ENCODE data around the gene SPATC1L.

SPATC1L gene

DNA sequence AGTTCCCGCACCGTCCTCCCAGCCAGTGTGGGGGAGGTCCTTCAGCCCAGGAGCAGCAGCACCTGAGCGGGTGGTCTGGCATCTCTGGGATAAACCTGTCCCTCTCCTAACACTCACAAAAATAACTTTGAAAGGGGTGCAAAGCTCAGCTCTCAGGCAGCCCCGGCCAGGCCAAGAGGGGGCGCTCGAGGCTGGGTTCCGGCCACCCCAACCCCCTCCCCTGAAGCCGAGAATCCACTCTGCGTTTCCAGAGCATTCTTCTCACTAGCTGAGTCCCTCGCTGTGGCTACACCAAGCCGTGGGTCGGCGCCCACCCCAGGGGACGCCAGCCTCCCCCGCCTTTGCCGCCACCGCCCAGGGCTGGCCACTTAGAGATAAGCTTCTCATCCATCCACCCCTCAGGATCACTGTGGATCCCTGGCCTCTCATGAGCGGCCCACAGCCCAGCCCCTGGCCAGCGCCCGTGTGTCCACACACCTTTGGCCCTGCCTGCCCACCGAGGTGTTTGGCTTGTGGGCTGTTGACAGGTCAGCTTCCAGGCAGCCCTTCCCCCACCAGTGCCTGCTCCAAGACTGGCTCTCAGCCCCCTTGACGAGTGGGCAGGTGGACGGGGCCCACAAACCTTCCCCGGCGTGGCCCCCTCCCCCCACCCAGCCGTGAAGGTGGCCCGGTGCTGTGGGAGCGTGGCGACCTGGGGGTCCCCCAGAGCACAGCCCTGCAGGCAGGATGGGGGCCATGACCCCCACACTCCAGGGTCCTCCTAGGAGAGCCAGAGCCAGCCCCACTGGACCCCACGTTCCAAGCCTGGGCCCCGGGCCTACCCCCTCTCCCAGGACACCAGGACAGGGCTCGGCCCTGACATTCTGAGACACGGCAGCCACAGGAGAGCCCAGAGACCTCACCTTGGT lies 30.8 kb downstream of the SPATC1L start:
- POLR2A ChIA-PET = interaction anchor here (0.9 kb wide), 1 partner anchor 10 kb away, joined by 5 read pairs; no protein-coding TSS in a partner anchor
- CTCF ChIA-PET = interaction anchor here (0.7 to 5.3 kb wide), 14 partner anchors 11 to 456 kb away, joined by 3 to 54 read pairs (median 4); no protein-coding TSS in a partner anchor
- DNase-seq (ENCODE audit: extremely low spot score) = peak; percentile 73
- TF ChIP-seq, protein P1, sequence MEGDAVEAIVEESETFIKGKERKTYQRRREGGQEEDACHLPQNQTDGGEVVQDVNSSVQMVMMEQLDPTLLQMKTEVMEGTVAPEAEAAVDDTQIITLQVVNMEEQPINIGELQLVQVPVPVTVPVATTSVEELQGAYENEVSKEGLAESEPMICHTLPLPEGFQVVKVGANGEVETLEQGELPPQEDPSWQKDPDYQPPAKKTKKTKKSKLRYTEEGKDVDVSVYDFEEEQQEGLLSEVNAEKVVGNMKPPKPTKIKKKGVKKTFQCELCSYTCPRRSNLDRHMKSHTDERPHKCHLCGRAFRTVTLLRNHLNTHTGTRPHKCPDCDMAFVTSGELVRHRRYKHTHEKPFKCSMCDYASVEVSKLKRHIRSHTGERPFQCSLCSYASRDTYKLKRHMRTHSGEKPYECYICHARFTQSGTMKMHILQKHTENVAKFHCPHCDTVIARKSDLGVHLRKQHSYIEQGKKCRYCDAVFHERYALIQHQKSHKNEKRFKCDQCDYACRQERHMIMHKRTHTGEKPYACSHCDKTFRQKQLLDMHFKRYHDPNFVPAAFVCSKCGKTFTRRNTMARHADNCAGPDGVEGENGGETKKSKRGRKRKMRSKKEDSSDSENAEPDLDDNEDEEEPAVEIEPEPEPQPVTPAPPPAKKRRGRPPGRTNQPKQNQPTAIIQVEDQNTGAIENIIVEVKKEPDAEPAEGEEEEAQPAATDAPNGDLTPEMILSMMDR (IDR thresholded peaks at IDR 0.05; ENCODE audit: control extremely low read depth, extremely low read depth, low read depth, missing control alignments) = peak; percentile 74

DNA sequence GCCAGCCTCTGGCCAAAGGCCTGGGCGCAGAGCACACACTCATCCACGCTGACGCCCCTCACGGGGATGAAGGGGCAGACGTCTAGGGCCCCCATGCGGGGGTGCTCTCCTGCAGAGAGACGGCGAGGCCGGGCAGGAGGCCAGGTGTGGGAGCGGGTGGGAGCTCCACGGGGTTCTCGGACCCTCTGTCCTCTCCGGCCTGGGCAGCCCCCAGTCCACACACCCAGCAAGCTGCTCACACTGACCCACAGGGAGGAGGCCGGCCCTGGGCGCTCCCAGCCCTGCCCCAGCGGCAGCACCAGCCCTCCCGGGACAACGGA lies 31.4 kb downstream of the SPATC1L start:
- ChIA-PET POLR2A (interaction anchor here (0.9 kb wide), 1 partner anchor 9 kb away, joined by 5 read pairs; no protein-coding TSS in a partner anchor), CTCF (interaction anchor here (0.8 to 5.3 kb wide), 9 partner anchors 10 to 239 kb away, joined by 3 to 54 read pairs (median 6); no protein-coding TSS in a partner anchor)
- TF ChIP-seq, protein P1 (IDR thresholded peaks at IDR 0.05; ENCODE audit: control extremely low read depth, extremely low read depth, low read depth, missing control alignments) = no peak
- no peak for DNase-seq (ENCODE audit: extremely low spot score)

DNA sequence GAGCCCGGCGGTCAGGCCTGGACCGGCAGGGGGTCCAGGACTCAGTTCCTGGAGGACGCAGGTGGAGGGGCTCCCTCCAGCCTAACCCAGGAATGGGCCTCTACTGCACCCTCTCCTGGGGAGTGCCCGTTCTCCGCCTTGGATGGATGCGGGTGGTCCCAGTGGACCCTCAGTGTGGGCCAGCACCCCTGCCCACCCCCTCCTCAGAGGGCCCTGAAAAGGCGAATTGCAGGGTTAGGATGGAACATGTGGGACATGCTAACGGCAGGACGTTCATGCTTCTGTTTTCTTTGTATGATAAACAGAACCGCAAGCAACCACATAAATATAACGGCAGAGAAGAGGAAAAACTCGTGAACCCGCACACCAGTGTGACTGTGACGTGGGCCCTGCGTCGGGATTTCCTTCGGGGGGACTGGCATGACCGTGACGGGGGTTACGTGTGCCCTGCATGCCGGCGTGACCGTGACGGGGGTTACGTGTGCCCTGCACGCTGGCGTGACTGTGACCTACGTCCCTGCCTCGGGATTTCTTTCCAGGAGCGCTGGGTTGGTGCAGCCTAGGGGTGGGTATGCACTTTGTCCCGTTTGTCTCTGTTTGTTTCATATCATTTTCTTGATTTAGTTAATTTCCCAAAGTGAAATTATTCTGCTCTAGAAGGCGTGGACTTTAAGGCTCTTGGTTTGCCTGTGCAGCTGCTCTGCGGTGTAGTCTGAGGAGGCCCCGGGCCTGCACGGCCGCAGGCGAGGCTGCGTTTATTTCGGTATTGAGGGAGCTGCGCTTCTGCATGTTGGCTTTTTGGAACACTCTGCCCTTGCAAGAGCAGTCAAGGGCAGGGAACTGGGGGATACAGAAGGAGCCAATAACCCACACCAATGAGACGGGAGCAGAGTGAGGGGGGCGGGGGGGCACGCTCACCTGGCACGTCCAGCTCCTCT lies 32.0 kb downstream of the SPATC1L start:
- POLR2A ChIA-PET = no interaction called here
- TF ChIP-seq, protein P1 (IDR thresholded peaks at IDR 0.05; ENCODE audit: control extremely low read depth, extremely low read depth, low read depth, missing control alignments) = no peak
- DNase-seq (ENCODE audit: extremely low spot score) = no peak
- CTCF ChIA-PET = interaction anchor here (0.8 to 5.3 kb wide), 9 partner anchors 10 to 239 kb away, joined by 3 to 54 read pairs (median 6); no protein-coding TSS in a partner anchor

DNA sequence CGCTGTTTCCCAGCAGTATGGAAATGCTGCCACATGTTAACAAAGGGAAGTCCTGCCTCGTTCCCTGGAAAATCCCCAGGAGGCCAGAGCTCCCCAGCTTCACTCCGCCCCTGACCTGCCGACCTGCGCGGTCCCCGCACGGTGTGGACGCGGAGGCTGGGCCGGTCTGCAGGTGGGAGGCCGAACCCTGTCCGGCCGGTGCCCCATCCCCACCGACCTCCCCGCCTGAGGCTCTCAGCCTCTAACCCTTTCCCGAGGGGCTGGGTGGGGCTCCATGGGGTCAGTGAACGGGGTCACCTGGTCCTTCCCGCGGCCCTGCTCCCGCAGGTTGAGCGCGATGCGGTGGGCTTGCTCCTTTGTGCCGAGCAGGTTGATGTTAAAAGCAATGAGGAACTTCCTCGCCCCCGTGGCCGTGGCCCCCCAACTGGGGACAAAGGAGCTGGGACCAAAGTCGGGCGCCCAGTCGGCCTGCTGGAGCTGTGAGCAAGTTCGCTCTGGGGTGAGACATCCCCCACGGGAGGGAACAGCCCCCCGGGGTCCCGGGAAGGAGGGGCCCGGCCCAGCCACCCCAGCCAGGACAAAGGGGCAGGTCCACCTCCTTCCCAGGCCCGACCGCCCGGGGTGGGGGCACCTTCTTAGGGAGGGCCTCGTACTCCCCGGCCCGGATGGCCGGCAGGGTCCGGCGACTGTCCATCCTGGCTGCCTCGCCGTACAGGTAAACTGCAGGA lies 32.8 kb downstream of the SPATC1L start:
- TF ChIP-seq, protein P1 (IDR thresholded peaks at IDR 0.05; ENCODE audit: control extremely low read depth, extremely low read depth, low read depth, missing control alignments) = no peak
- ChIA-PET POLR2A (no interaction called here), CTCF (interaction anchor here (5.3 kb wide), 1 partner anchor 9 kb away, joined by 54 read pairs; no protein-coding TSS in a partner anchor)
- no peak for DNase-seq (ENCODE audit: extremely low spot score)

DNA sequence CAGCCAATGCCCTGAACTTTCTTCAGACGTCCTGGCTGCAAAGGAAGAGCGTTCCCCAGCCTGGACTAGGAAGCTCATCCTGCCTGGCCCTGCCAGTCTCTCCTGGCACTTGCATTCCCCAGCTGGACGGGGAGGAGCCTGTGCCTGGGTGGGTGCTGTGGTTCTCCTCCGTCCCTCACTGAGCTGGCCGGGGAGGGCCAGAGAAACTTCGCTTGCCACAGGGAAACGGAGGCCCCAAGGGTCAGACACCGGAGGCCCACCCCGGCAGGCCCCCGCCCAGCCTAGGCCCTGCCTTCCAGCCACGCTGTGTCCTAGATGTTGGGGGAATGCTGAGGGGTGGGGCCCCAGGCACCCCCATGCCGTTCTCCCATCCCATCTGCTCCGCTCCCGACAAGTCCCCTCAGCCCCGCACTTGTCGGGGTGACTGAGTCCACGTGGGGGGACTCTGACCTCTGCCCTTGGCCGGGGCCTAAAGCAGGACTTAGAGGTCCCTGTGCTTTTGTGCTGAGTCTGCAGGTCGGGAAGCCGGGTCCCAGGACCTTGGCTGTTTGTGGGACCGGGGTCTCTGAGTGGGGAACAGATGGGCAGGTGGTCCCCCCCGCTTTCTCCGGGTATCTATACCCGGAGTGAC lies 33.7 kb downstream of the SPATC1L start:
- TF ChIP-seq, protein P1 (IDR thresholded peaks at IDR 0.05; ENCODE audit: control extremely low read depth, extremely low read depth, low read depth, missing control alignments) = no peak
- POLR2A ChIA-PET = no interaction called here
- DNase-seq (ENCODE audit: extremely low spot score) = no peak
- CTCF ChIA-PET = interaction anchor here (1.7 to 5.3 kb wide), 2 partner anchors 8 to 179 kb away, joined by 4 to 54 read pairs; no protein-coding TSS in a partner anchor
